Natural killer cell treated with Interleukin-12 subunit alpha and Interleukin-12 subunit beta and Interleukin-15 and Interleukin-18, amount 100 ng/mL, for 72 hours (primary cell): Measurements from ENCODE around the gene BHLHE40. TPM values are rescaled to one million over a fixed set of nuclear protein-coding genes. Genes with fewer than 3 reads are reported as not detected.

Experiments used
- ATAC-seq, 2 donors: fragments of 150-1000 bp; cut with Tn5 transposase in 1 of 2; sonication (Bioruptor Pico), chemical (Tn5 transposase) in 1 of 2; 2 replicates each; pipeline ENCODE4 v1.10.0; 2021
- DNase-seq: peaks from one replicate; pipeline ENCODE4 v3.0.0; 2022; ENCODE audit warnings: low spot score
- H3K27ac Mint-ChIP-seq, 2 donors: 1 replicate in 1 of 2; 2 replicates in 1 of 2; pipeline ENCODE4 v1.8.0; 2022; ENCODE audit warnings: mixed read lengths in 2 of 2, mild to moderate bottlenecking in 1 of 2, moderate library complexity in 1 of 2
- H3K27me3 Mint-ChIP-seq, 2 donors: 1 replicate in 1 of 2; 2 replicates in 1 of 2; pipeline ENCODE4 v1.8.0; 2022; ENCODE audit warnings: mixed read lengths in 2 of 2
- H3K36me3 Mint-ChIP-seq: one replicate; pipeline ENCODE4 v1.8.0; 2022; ENCODE audit warnings: mixed read lengths
- H3K4me1 Mint-ChIP-seq, 2 donors: 1 replicate in 1 of 2; 2 replicates in 1 of 2; pipeline ENCODE4 v1.8.0; 2022; ENCODE audit warnings: low read depth in 2 of 2, mixed read lengths in 2 of 2, mild to moderate bottlenecking in 1 of 2
- H3K4me3 Mint-ChIP-seq: one replicate; pipeline ENCODE4 v1.8.0; 2022; ENCODE audit warnings: mixed read lengths
- H3K9me3 Mint-ChIP-seq: 2 replicates; pipeline ENCODE4 v1.8.0; 2022; ENCODE audit warnings: mixed read lengths
- total RNA-seq, 2 donors: library from RNA; stranded (reverse); gene quantifications; one replicate each; pipeline ENCODE4 v1.2.3, GENCODE V29; 2022

BHLHE40 gene
- total RNA-seq, 2 donors from 2014 or later: 579 to 941 TPM

DNA sequence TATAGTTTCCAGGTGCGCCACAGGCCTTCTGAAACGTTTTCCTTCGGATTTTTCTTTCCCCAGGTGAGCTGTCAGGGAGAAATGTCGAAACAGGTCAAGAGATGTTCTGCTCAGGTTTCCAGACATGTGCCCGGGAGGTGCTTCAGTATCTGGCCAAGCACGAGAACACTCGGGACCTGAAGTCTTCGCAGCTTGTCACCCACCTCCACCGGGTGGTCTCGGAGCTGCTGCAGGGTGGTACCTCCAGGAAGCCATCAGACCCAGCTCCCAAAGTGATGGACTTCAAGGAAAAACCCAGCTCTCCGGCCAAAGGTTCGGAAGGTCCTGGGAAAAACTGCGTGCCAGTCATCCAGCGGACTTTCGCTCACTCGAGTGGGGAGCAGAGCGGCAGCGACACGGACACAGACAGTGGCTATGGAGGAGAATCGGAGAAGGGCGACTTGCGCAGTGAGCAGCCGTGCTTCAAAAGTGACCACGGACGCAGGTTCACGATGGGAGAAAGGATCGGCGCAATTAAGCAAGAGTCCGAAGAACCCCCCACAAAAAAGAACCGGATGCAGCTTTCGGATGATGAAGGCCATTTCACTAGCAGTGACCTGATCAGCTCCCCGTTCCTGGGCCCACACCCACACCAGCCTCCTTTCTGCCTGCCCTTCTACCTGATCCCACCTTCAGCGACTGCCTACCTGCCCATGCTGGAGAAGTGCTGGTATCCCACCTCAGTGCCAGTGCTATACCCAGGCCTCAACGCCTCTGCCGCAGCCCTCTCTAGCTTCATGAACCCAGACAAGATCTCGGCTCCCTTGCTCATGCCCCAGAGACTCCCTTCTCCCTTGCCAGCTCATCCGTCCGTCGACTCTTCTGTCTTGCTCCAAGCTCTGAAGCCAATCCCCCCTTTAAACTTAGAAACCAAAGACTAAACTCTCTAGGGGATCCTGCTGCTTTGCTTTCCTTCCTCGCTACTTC, 3.8 kb downstream of the BHLHE40 start:
- peak overlapping the region; percentile 91 to 97 for H3K27ac Mint-ChIP-seq
- H3K4me3 Mint-ChIP-seq: peak overlapping the region; percentile 96
- no peaks in the 10 kb centered on the region for H3K27me3 Mint-ChIP-seq
- H3K9me3 Mint-ChIP-seq: no peaks in the 10 kb centered on the region
- ATAC-seq (no peak), DNase-seq (no peak)
- peaks cover 63% of the 10 kb centered on the region for H3K36me3 Mint-ChIP-seq
- peaks cover 34 to 68% of the 10 kb centered on the region in 2 donors for H3K4me1 Mint-ChIP-seq

DNA sequence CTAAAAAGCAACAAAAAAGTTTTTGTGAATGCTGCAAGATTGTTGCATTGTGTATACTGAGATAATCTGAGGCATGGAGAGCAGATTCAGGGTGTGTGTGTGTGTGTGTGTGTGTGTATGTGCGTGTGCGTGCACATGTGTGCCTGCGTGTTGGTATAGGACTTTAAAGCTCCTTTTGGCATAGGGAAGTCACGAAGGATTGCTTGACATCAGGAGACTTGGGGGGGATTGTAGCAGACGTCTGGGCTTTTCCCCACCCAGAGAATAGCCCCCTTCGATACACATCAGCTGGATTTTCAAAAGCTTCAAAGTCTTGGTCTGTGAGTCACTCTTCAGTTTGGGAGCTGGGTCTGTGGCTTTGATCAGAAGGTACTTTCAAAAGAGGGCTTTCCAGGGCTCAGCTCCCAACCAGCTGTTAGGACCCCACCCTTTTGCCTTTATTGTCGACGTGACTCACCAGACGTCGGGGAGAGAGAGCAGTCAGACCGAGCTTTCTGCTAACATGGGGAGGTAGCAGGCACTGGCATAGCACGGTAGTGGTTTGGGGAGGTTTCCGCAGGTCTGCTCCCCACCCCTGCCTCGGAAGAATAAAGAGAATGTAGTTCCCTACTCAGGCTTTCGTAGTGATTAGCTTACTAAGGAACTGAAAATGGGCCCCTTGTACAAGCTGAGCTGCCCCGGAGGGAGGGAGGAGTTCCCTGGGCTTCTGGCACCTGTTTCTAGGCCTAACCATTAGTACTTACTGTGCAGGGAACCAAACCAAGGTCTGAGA, 4.7 kb downstream of the BHLHE40 start:
- Mint-ChIP-seq H3K9me3 (no peaks in the 10 kb centered on the region), H3K27ac (peak overlapping the region; percentile 91 to 97), H3K36me3 (peaks cover 63% of the 10 kb centered on the region), H3K27me3 (no peaks in the 10 kb centered on the region), H3K4me1 (peaks cover 42 to 74% of the 10 kb centered on the region in 2 donors), H3K4me3 (peak overlapping the region; percentile 96)
- DNase-seq (peak; percentile 87), ATAC-seq (peak; percentile 25 to 35)

DNA sequence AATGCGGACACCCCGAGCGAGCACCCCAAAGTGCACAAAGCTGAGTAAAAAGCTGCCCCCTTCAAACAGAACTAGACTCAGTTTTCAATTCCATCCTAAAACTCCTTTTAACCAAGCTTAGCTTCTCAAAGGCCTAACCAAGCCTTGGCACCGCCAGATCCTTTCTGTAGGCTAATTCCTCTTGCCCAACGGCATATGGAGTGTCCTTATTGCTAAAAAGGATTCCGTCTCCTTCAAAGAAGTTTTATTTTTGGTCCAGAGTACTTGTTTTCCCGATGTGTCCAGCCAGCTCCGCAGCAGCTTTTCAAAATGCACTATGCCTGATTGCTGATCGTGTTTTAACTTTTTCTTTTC, 5.3 kb downstream of the BHLHE40 start:
- Mint-ChIP-seq H3K4me3 (peak overlapping the region; percentile 96), H3K27me3 (no peaks in the 10 kb centered on the region), H3K9me3 (no peaks in the 10 kb centered on the region), H3K36me3 (peaks cover 63% of the 10 kb centered on the region), H3K4me1 (peaks cover 48 to 79% of the 10 kb centered on the region in 2 donors), H3K27ac (peak overlapping the region; percentile 91 to 97)
- no peak for DNase-seq
- ATAC-seq: no peak

- H3K9me3 Mint-ChIP-seq: no peaks in the 10 kb centered on the region
- peaks cover 60% of the 10 kb centered on the region for H3K36me3 Mint-ChIP-seq
- ATAC-seq (no peak), DNase-seq (no peak)
- H3K4me1 Mint-ChIP-seq: peaks cover 56 to 83% of the 10 kb centered on the region in 2 donors
- no peaks in the 10 kb centered on the region for H3K27me3 Mint-ChIP-seq
- H3K27ac Mint-ChIP-seq: peak overlapping the region; percentile 91 to 97
- H3K4me3 Mint-ChIP-seq: peak overlapping the region; percentile 96
Measured at GRCh38 chr3:4985330-4986174, 6.3 kb downstream of the BHLHE40 start.

DNA sequence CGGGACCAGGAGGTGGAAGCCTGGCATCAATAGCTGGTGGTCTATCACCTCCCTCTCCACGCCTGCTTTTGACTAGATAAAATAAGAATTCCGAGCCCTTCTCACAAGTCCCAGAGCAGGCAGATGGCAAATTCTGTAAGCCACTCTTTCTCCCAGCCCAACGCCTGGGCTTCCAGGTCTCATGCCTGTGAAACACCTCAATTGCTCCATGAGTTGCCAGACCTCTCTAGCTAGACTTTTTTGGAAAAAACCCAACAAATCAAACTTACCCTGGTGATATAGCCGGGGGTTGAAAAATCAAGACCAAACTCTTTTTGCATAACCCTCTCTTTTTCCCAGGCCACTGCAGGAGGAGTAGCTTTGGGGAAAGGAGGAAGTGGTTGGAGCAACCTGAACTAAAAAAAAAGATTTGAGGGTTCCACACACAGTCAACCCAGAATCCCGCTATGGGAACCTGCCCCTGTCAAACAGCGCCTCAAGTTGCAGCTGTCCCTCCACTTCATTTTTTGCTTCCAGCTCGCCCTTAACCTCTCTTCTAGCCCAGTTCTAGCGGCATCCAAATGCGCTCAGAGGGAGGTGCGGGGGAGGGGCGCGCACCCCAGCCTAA, 7.0 kb downstream of the BHLHE40 start:
- H3K9me3 Mint-ChIP-seq: no peaks in the 10 kb centered on the region
- H3K36me3 Mint-ChIP-seq: peaks cover 53% of the 10 kb centered on the region
- no peak for DNase-seq
- no peaks in the 10 kb centered on the region for H3K27me3 Mint-ChIP-seq
- H3K4me3 Mint-ChIP-seq: peak overlapping the region; percentile 96
- H3K4me1 Mint-ChIP-seq: peaks cover 58 to 84% of the 10 kb centered on the region in 2 donors
- H3K27ac Mint-ChIP-seq: peak overlapping the region; percentile 91 to 97
- ATAC-seq: peak; percentile 64 to 70

GRCh38 chr3:4986782-4987537, 7.7 kb downstream of the BHLHE40 start:
- H3K27me3 Mint-ChIP-seq: no peaks in the 10 kb centered on the region

GRCh38 chr3:4987538-4988296, 8.5 kb downstream of the BHLHE40 start:
- Mint-ChIP-seq H3K27me3 (no peaks in the 10 kb centered on the region), H3K27ac (peak overlapping the region; percentile 91 to 97), H3K4me3 (peak overlapping the region; percentile 96), H3K4me1 (peaks cover 62 to 81% of the 10 kb centered on the region in 2 donors), H3K9me3 (no peaks in the 10 kb centered on the region), H3K36me3 (peaks cover 39% of the 10 kb centered on the region)
- no peak for ATAC-seq
- no peak for DNase-seq

More at GRCh38 chr3:4986782-4987537, 7.7 kb downstream of the BHLHE40 start:
- Mint-ChIP-seq H3K4me3 (peak overlapping the region; percentile 96), H3K4me1 (peaks cover 56 to 81% of the 10 kb centered on the region in 2 donors), H3K9me3 (no peaks in the 10 kb centered on the region), H3K27ac (peak overlapping the region; percentile 91 to 97), H3K36me3 (peaks cover 46% of the 10 kb centered on the region)
- DNase-seq (peak; percentile 95), ATAC-seq (peak; percentile 86 to 88)

GRCh38 chr3:4988983-4989834, 10.0 kb downstream of the BHLHE40 start:
- peaks cover 25% of the 10 kb centered on the region for H3K36me3 Mint-ChIP-seq
- peaks cover 62 to 77% of the 10 kb centered on the region in 2 donors for H3K4me1 Mint-ChIP-seq
- H3K27ac Mint-ChIP-seq: peak overlapping the region; percentile 91 to 97
- H3K4me3 Mint-ChIP-seq: peak overlapping the region; percentile 58
- no peaks in the 10 kb centered on the region for H3K27me3 Mint-ChIP-seq
- DNase-seq (no peak), ATAC-seq (no peak)
- H3K9me3 Mint-ChIP-seq: no peaks in the 10 kb centered on the region

- Mint-ChIP-seq H3K9me3 (no peaks in the 10 kb centered on the region), H3K4me3 (peak overlapping the region; percentile 14), H3K27me3 (no peaks in the 10 kb centered on the region), H3K36me3 (peaks cover 18% of the 10 kb centered on the region), H3K4me1 (peaks cover 69 to 77% of the 10 kb centered on the region in 2 donors), H3K27ac (peak overlapping the region; percentile 91 to 97)
- DNase-seq (no peak), ATAC-seq (no peak)
Measured at GRCh38 chr3:4990069-4990468, 10.8 kb downstream of the BHLHE40 start.

GRCh38 chr3:4992118-4992517, 12.9 kb downstream of the BHLHE40 start:
- no peak overlapping the region for H3K4me3 Mint-ChIP-seq

More at GRCh38 chr3:4992118-4992517, 12.9 kb downstream of the BHLHE40 start:
- H3K27ac Mint-ChIP-seq: peak overlapping the region; percentile 80 to 92
- DNase-seq: no peak
- peaks cover 4% of the 10 kb centered on the region for H3K36me3 Mint-ChIP-seq
- H3K27me3 Mint-ChIP-seq: no peaks in the 10 kb centered on the region
- ATAC-seq: no peak
- peaks cover 67 to 71% of the 10 kb centered on the region in 2 donors for H3K4me1 Mint-ChIP-seq
- no peaks in the 10 kb centered on the region for H3K9me3 Mint-ChIP-seq
